Amniotic epithelial cell (primary cell): ENCODE measurements around the gene ZFYVE9.
"Not testable (repeated sequence)": the region's sequence is repeated elsewhere in the genome, so short reads cannot be mapped to it uniquely, and the experiment has no call there.

Experiments used
- DNase-seq: peaks from one replicate; pipeline ENCODE4 v3.0.0-alpha.2; 2010; ENCODE audit warnings: low read depth

Gene ZFYVE9

GRCh38 chr1:52141513-52142219 lies at the start of gene ZFYVE9:
Gene ZFYVE9, plus strand, starts transcription at chr1:52142089. Its CDS starts 91,118 bp downstream, at chr1:52233207.
- DNase-seq = peak; percentile 66

GRCh38 chr1:52094300-52094699 lies 47.6 kb upstream of the ZFYVE9 start:
- not testable (repeated sequence) for DNase-seq

- DNase-seq = no peak
These were observed 45.7 kb upstream of the ZFYVE9 start for GRCh38 chr1:52096216-52096615.

- no peak for DNase-seq
These were observed 43.6 kb upstream of the ZFYVE9 start for GRCh38 chr1:52098139-52098871.

GRCh38 chr1:52102336-52103013 lies 39.4 kb upstream of the ZFYVE9 start:
- DNase-seq = no peak

- DNase-seq = no peak
These were observed 30.4 kb upstream of the ZFYVE9 start for GRCh38 chr1:52111492-52111891.

GRCh38 chr1:52112489-52112888 lies 29.4 kb upstream of the ZFYVE9 start:
- DNase-seq = no peak

GRCh38 chr1:52119301-52120079 lies 22.4 kb upstream of the ZFYVE9 start:
- DNase-seq = no peak

- DNase-seq = no peak
These were observed 19.5 kb upstream of the ZFYVE9 start for GRCh38 chr1:52122384-52122783.

GRCh38 chr1:52123622-52124021 lies 18.3 kb upstream of the ZFYVE9 start:
- DNase-seq = no peak

- DNase-seq = no peak
These were observed 16.0 kb upstream of the ZFYVE9 start for GRCh38 chr1:52125736-52126359.

GRCh38 chr1:52127181-52128180 lies 14.4 kb upstream of the ZFYVE9 start:
- DNase-seq = peak; percentile 70

- peak; percentile 96 for DNase-seq
These were observed 1.9 kb upstream of the ZFYVE9 start for GRCh38 chr1:52139817-52140540.

GRCh38 chr1:52140633-52141512 lies 1.0 kb upstream of the ZFYVE9 start:
- DNase-seq = no peak

GRCh38 chr1:52142220-52143183 lies 613 bp downstream of the ZFYVE9 start:
- peak; percentile 58 for DNase-seq

GRCh38 chr1:52145137-52145536 lies 3.2 kb downstream of the ZFYVE9 start:
- no peak for DNase-seq

- not testable (repeated sequence) for DNase-seq
These were observed 8.6 kb downstream of the ZFYVE9 start for GRCh38 chr1:52150445-52150844.
